Activated CD4-positive, alpha-beta T cell treated with anti-CD3 and anti-CD28 coated beads, Interleukin-10, Interleukin-2, amounts not matched to agents 100 ng/mL and 50 ng/mL, durations not matched to agents 16 hours and 8 hours (primary cell): ENCODE data around the gene C7.

Source experiments
- DNase-seq: peaks from one replicate; pipeline ENCODE4 v3.0.0-alpha.2; 2020

The C7 gene

GRCh38 chr5:40928886-40929448 is 19.7 kb downstream of the C7 start:
- DNase-seq, result no peak

- no peak for DNase-seq
Measured at GRCh38 chr5:40932766-40933165, 23.5 kb downstream of the C7 start.

- DNase-seq, result no peak
Measured at GRCh38 chr5:40937075-40937474, 27.8 kb downstream of the C7 start.

GRCh38 chr5:40939753-40940152 is 30.5 kb downstream of the C7 start:
- no peak for DNase-seq

GRCh38 chr5:40945111-40945510 is 35.8 kb downstream of the C7 start:
- DNase-seq, result no peak

GRCh38 chr5:40955313-40955712 is 46.0 kb downstream of the C7 start:
- no peak for DNase-seq

GRCh38 chr5:40957048-40957447 is 47.8 kb downstream of the C7 start:
- no peak for DNase-seq

- DNase-seq, result no peak
Measured at GRCh38 chr5:40958811-40959210, 49.5 kb downstream of the C7 start.

GRCh38 chr5:40960037-40960436 is 50.7 kb downstream of the C7 start:
- no peak for DNase-seq

GRCh38 chr5:40962207-40962955 is 53.1 kb downstream of the C7 start:
- no peak for DNase-seq

GRCh38 chr5:40972434-40972833 is 63.1 kb downstream of the C7 start:
- DNase-seq, result no peak

GRCh38 chr5:40973364-40974004 is 64.2 kb downstream of the C7 start:
- DNase-seq, result no peak

GRCh38 chr5:40976041-40976440 is 66.7 kb downstream of the C7 start:
- no peak for DNase-seq

- DNase-seq, result no peak
Measured at GRCh38 chr5:40976836-40977235, 67.5 kb downstream of the C7 start.

GRCh38 chr5:40981420-40981819 is 72.1 kb downstream of the C7 start:
- DNase-seq, result no peak

- no peak for DNase-seq
Measured at GRCh38 chr5:40983781-40984180, 74.5 kb downstream of the C7 start.

- no peak for DNase-seq
Measured at GRCh38 chr5:40984884-40985283, 75.6 kb downstream of the C7 start.

GRCh38 chr5:40985501-40985900 is 76.2 kb downstream of the C7 start:
- DNase-seq, result no peak

- DNase-seq, result no peak
Measured at GRCh38 chr5:40986666-40987065, 77.4 kb downstream of the C7 start.

GRCh38 chr5:40987349-40987748 is 78.1 kb downstream of the C7 start:
- no peak for DNase-seq

GRCh38 chr5:40988746-40989510 is 79.6 kb downstream of the C7 start:
- no peak for DNase-seq

- no peak for DNase-seq
Measured at GRCh38 chr5:40991168-40991980, 82.1 kb downstream of the C7 start.
